ENCODE data around the gene STK38. TPM values are rescaled to one million over a fixed set of nuclear protein-coding genes. Genes with fewer than 3 reads are reported as not detected.

The STK38 gene
- total RNA-seq, 1 experiment from 2014 or later: 44.7 TPM

DNA sequence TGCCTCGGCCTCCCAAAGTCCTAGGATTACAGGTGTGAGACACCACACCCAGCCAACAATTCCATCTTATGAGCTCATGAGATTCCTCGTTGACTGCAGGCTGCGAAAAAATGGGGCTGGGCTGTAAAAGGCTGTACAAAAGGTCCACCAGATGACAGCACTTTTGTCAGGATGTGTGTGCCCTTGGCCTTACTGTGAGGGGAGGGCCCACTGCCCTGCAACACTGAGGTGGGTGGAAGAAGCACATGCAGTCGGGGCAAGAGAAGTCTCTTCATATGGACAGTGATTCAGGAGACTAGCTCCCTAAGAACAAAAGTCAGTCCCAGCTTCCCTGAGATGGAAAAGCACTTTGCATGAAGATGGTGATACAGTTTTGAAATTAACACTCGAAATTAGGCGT, 54.0 kb downstream of the STK38 start:
- no peak for ATAC-seq
- no TSS peak for BruUV-seq (replicated peaks)
- TF ChIP-seq SIN3A (IDR thresholded peaks at IDR 0.05; ENCODE audit: borderline replicate concordance, insufficient read depth, low read depth, low read length): no peak
- TF ChIP-seq POLR2AphosphoS5 (IDR thresholded peaks at IDR 0.05; ENCODE audit: low read depth, low read length): no peak
- no peak for TF ChIP-seq TCF7L2 (IDR thresholded peaks at IDR 0.05; ENCODE audit: low read depth, low read length)
- TF ChIP-seq, protein P1, sequence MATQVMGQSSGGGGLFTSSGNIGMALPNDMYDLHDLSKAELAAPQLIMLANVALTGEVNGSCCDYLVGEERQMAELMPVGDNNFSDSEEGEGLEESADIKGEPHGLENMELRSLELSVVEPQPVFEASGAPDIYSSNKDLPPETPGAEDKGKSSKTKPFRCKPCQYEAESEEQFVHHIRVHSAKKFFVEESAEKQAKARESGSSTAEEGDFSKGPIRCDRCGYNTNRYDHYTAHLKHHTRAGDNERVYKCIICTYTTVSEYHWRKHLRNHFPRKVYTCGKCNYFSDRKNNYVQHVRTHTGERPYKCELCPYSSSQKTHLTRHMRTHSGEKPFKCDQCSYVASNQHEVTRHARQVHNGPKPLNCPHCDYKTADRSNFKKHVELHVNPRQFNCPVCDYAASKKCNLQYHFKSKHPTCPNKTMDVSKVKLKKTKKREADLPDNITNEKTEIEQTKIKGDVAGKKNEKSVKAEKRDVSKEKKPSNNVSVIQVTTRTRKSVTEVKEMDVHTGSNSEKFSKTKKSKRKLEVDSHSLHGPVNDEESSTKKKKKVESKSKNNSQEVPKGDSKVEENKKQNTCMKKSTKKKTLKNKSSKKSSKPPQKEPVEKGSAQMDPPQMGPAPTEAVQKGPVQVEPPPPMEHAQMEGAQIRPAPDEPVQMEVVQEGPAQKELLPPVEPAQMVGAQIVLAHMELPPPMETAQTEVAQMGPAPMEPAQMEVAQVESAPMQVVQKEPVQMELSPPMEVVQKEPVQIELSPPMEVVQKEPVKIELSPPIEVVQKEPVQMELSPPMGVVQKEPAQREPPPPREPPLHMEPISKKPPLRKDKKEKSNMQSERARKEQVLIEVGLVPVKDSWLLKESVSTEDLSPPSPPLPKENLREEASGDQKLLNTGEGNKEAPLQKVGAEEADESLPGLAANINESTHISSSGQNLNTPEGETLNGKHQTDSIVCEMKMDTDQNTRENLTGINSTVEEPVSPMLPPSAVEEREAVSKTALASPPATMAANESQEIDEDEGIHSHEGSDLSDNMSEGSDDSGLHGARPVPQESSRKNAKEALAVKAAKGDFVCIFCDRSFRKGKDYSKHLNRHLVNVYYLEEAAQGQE (IDR thresholded peaks at IDR 0.05; ENCODE audit: insufficient read depth in 1 of 2, low read depth in 2 of 2, low read length in 1 of 2): no peak
- TF ChIP-seq, protein P2, sequence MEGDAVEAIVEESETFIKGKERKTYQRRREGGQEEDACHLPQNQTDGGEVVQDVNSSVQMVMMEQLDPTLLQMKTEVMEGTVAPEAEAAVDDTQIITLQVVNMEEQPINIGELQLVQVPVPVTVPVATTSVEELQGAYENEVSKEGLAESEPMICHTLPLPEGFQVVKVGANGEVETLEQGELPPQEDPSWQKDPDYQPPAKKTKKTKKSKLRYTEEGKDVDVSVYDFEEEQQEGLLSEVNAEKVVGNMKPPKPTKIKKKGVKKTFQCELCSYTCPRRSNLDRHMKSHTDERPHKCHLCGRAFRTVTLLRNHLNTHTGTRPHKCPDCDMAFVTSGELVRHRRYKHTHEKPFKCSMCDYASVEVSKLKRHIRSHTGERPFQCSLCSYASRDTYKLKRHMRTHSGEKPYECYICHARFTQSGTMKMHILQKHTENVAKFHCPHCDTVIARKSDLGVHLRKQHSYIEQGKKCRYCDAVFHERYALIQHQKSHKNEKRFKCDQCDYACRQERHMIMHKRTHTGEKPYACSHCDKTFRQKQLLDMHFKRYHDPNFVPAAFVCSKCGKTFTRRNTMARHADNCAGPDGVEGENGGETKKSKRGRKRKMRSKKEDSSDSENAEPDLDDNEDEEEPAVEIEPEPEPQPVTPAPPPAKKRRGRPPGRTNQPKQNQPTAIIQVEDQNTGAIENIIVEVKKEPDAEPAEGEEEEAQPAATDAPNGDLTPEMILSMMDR (IDR thresholded peaks at IDR 0.05): no peak
- Histone ChIP-seq H3K36me3 (ENCODE audit: control insufficient read depth, insufficient read depth, low read length) (no peaks in the 10 kb centered on the region; the same call in 1 of the 2 replicates), H3K4me1 (ENCODE audit: control insufficient read depth, insufficient read depth, low read length) (no peaks in the 10 kb centered on the region), H3K27me3 (ENCODE audit: control insufficient read depth, insufficient read depth, low read length) (no peaks in the 10 kb centered on the region), H3K27ac (ENCODE audit: low read length) (no peak overlapping the region), H3K9me3 (ENCODE audit: control insufficient read depth, insufficient read depth, low read depth, low read length) (no peaks in the 10 kb centered on the region), H3K4me3 (ENCODE audit: low read depth in 2 of 2, low read length in 2 of 2) (no peak overlapping the region)
- DNase-seq (ENCODE audit: low read depth, low spot score): no peak
- ChIA-PET POLR2A (no interaction called here), CTCF (no interaction called here)
- in situ Hi-C loops (cut with HindIII; ENCODE audit: low pct_unique_long_range_greater_than_20kb, low sequenced_read_pairs) (no loop called here), intact Hi-C loops (cut with micrococcal nuclease; ENCODE audit: unreplicated experiment) (no loop called here)

DNA sequence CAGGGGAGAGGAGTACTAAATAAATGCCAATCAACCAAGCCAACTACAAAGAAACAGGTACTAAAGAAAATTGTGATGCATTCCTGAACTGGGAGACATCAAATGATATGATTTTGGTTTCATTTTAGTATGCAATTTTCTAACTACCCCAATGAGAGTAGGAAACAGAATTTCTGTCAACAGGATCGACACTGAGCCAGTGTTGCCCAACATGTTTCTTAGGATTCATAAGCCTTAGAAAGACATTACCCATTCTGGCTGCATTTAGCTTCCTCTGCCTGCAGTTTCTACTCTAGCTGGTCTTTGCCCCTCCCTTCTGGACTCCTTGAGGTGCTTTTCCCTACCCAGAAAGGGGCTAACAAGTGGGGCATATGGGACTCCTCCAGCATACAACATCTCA, 54.7 kb downstream of the STK38 start:
- Histone ChIP-seq H3K9me3 (ENCODE audit: control insufficient read depth, insufficient read depth, low read depth, low read length) (no peaks in the 10 kb centered on the region), H3K4me1 (ENCODE audit: control insufficient read depth, insufficient read depth, low read length) (no peaks in the 10 kb centered on the region), H3K4me3 (ENCODE audit: low read depth in 2 of 2, low read length in 2 of 2) (no peak overlapping the region), H3K27ac (ENCODE audit: low read length) (no peak overlapping the region), H3K27me3 (ENCODE audit: control insufficient read depth, insufficient read depth, low read length) (no peaks in the 10 kb centered on the region), H3K36me3 (ENCODE audit: control insufficient read depth, insufficient read depth, low read length) (no peaks in the 10 kb centered on the region; the same call in 1 of the 2 replicates)
- ATAC-seq (no peak; the same call in 1 of the 2 replicates), DNase-seq (ENCODE audit: low read depth, low spot score) (no peak)
- intact Hi-C loops (cut with micrococcal nuclease; ENCODE audit: unreplicated experiment) (no loop called here), in situ Hi-C loops (cut with HindIII; ENCODE audit: low pct_unique_long_range_greater_than_20kb, low sequenced_read_pairs) (no loop called here)
- TF ChIP-seq SIN3A (IDR thresholded peaks at IDR 0.05; ENCODE audit: borderline replicate concordance, insufficient read depth, low read depth, low read length) (no peak), TCF7L2 (IDR thresholded peaks at IDR 0.05; ENCODE audit: low read depth, low read length) (no peak), POLR2AphosphoS5 (IDR thresholded peaks at IDR 0.05; ENCODE audit: low read depth, low read length) (no peak)
- TF ChIP-seq, protein P1 (IDR thresholded peaks at IDR 0.05; ENCODE audit: insufficient read depth in 1 of 2, low read depth in 2 of 2, low read length in 1 of 2): no peak
- TF ChIP-seq, protein P2 (IDR thresholded peaks at IDR 0.05): no peak
- ChIA-PET POLR2A (no interaction called here), CTCF (no interaction called here)
- BruUV-seq (replicated peaks): no TSS peak
